Right renal pelvis (tissue), 4 donors: ENCODE results near the gene CIB1. TPM values are rescaled to one million over a fixed set of nuclear protein-coding genes. Genes with fewer than 3 reads are reported as not detected.

Experiments used
- polyA plus RNA-seq, 4 donors: library from polyadenylated mRNA; unstranded; fragments of 120-200 nt; gene quantifications; one replicate each; pipeline ENCODE4 v1.2.1, GENCODE V29; 2013; ENCODE audit not compliant: insufficient read length in 4 of 4

Gene CIB1
- polyA plus RNA-seq, 4 donors, result 49.9 to 63.9 (median 56.0) TPM

Other genes starting within 250 kb of the CIB1 start
- 10 to 100 TPM; 20.3 to 24.9 (median 23.0) TPM for gene ZNF710, start 232.6 kb downstream of the CIB1 start, polyA plus RNA-seq
- 100 to 1,000 TPM; 194 to 243 (median 217) TPM for gene IDH2, start 131.5 kb downstream of the CIB1 start, polyA plus RNA-seq
- 10 to 100 TPM; 38.0 to 44.3 (median 38.6) TPM for gene SEMA4B, start 32.6 kb downstream of the CIB1 start, polyA plus RNA-seq
- 1 to 10 TPM; 3.2 to 4.5 (median 4.1) TPM for gene GDPGP1, start 268 bp upstream of the CIB1 start, polyA plus RNA-seq
- under 1 TPM in 3 of 4 donors, not detected in 1; 0.10 to 0.19 (median 0.15) TPM for gene TTLL13, start 15.6 kb upstream of the CIB1 start, polyA plus RNA-seq
- 100 to 1,000 TPM; 116 to 129 (median 125) TPM for gene NGRN, start 31.7 kb upstream of the CIB1 start, polyA plus RNA-seq
- gene ZNF774, start 118.3 kb upstream of the CIB1 start, polyA plus RNA-seq, result 1 to 10 TPM; 4.1 to 5.3 (median 4.2) TPM
- 100 to 1,000 TPM; 135 to 184 (median 175) TPM for gene IQGAP1, start 154.3 kb upstream of the CIB1 start, polyA plus RNA-seq